Adrenal gland (tissue), 12 donors: ENCODE data around the gene PSMA5. TPM values are rescaled to one million over a fixed set of nuclear protein-coding genes. Genes with fewer than 3 reads are reported as not detected.

Experiments used
- DNase-seq, 7 donors: peaks; one replicate each; pipeline ENCODE4 v3.0.0-alpha.2; 2019 to 2020
- H3K27ac ChIP-seq, 5 donors: fragments of 200-600 bp; sonication (generic) in 4 of 5; 1 replicate in 3 of 5; 2 replicates in 2 of 5; pipeline versions ENCODE4 v1.5.1 to v1.8.0; 2016 to 2020; ENCODE audit warnings: mild to moderate bottlenecking in 1 of 5
- H3K27me3 ChIP-seq: fragments of 200-600 bp; 2 replicates; pipeline ENCODE4 v1.8.0; 2021
- H3K36me3 ChIP-seq, 2 donors: fragments of 200-600 bp; replicated peaks in 1 of 2; 1 replicate in 1 of 2; 2 replicates in 1 of 2; pipeline versions ENCODE4 v1.5.1 to v1.8.0; 2018 to 2022
- H3K4me1 ChIP-seq, 2 donors: fragments of 200-600 bp; replicated peaks in 1 of 2; 1 replicate in 1 of 2; 2 replicates in 1 of 2; pipeline versions ENCODE4 v1.5.1 to v1.8.0; 2018 to 2021
- H3K4me3 ChIP-seq, 4 donors: fragments of 200-600 bp; sonication (generic) in 3 of 4; one replicate each; pipeline ENCODE4 v1.5.1; 2016 to 2018
- H3K9me3 ChIP-seq, 3 donors: fragments of 200-600 bp; sonication (generic) in 1 of 3; replicated peaks in 1 of 3; 1 replicate in 2 of 3; 2 replicates in 1 of 3; pipeline versions ENCODE4 v1.5.1 to v1.8.0; 2016 to 2021
- POLR2A ChIP-seq, 2 donors: fragments of 450-650 bp; IDR thresholded peaks; one replicate each; pipeline ENCODE4 v1.6.1; 2017; ENCODE audit warnings: antibody characterized with exemption in 2 of 2, mild to moderate bottlenecking in 2 of 2, moderate library complexity in 1 of 2
- WGBS, 4 donors: extraction: QIAGEN DNeasy Blood & Tissue Kit in 2 of 4; methylation state at CpG; one replicate each; pipeline versions ENCODE4 v1.1.5 to v1.1.7; 2013 to 2017; 5-methylcytosine and 5-hydroxymethylcytosine counted together
- intact Hi-C, 2 donors: fragments of 100-400 bp; cut with DNase I; formaldehyde crosslinking; loops; one replicate each; pipeline versions ENCODE4 v1.14.1 to v1.15.0; 2022 to 2023
- polyA plus RNA-seq, 3 donors: library from polyadenylated mRNA; stranded (reverse); fragments of 200-250 nt in 2 of 3; fragments of 350-450 nt in 1 of 3; fragmentation: Illumina TruSeq in 1 of 3; extraction: RNeasy Lipid Tissue Mini Kit (QIAGEN cat#74804) in 1 of 3; gene quantifications; one replicate each; pipeline ENCODE4 v1.2.3, GENCODE V29; 2013 to 2014
- total RNA-seq, 9 donors: library from RNA; depleted of rRNA in 4 of 9; stranded (reverse); fragments of >200 nt in 4 of 9; fragments of 120-200 nt in 1 of 9; fragmentation: NEBNext Ultra II Directional in 1 of 9; extraction: Animal tissue kit (Norgen Biotek cat#: 25700) in 1 of 9; gene quantifications; one replicate each; pipeline versions ENCODE4 v1.1.0 to v1.2.4, GENCODE V29; 2013 to 2023
- TF ChIP-seq, protein P1 (sequence below), 6 experiments: fragments of 450-650 bp in 4 of 6; fragments of 200-600 bp in 2 of 6; sonication (generic) in 1 of 6; IDR thresholded peaks; 1 replicate in 5 of 6; 2 replicates in 1 of 6; pipeline versions ENCODE4 v1.5.1 to v1.8.0; 2016 to 2021; ENCODE audit warnings: antibody characterized with exemption in 6 of 6, mild to moderate bottlenecking in 2 of 6, moderate library complexity in 1 of 6
- donor health status: healthy with polysubstance abuse.
- donor health status: Bipolar disorder and iron deficiency.
- donor health status: DM: yes; HTN: yes; CAD: no.
- donor health status: DM: no; HTN: no; CAD: no.
- donor health status: DM: no; HTN: no; CAD: no.
- donor health status: DM: yes; HTN: yes; CAD: no.

The PSMA5 gene
- total and polyA plus RNA-seq, 12 donors: 22.8 to 187 (median 63.4) TPM

DNA sequence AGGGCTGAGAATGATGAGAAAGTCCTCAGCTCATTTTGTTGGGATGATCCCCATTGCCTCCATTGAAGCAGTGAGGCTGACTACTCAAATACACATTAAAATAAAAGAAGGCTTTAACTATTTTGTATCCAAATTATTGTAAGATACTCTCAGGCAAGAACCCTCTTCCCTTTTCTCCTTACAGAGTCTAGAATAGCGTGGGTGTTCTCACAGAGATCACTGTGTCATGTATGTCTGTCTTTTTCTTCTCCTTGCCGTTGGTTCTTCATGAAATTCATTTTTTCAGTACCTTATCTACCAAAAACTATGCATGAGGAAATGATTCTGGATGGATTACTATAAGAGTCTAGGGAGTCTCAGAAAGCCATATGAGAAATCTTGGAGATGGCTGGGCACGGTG is 58.6 kb downstream of the PSMA5 start:
- H3K4me1 ChIP-seq: peaks cover 0 to 22% of the 10 kb centered on the region in 2 donors
- no peak for DNase-seq
- no peaks in the 10 kb centered on the region for H3K27me3 ChIP-seq
- TF ChIP-seq, protein P1, sequence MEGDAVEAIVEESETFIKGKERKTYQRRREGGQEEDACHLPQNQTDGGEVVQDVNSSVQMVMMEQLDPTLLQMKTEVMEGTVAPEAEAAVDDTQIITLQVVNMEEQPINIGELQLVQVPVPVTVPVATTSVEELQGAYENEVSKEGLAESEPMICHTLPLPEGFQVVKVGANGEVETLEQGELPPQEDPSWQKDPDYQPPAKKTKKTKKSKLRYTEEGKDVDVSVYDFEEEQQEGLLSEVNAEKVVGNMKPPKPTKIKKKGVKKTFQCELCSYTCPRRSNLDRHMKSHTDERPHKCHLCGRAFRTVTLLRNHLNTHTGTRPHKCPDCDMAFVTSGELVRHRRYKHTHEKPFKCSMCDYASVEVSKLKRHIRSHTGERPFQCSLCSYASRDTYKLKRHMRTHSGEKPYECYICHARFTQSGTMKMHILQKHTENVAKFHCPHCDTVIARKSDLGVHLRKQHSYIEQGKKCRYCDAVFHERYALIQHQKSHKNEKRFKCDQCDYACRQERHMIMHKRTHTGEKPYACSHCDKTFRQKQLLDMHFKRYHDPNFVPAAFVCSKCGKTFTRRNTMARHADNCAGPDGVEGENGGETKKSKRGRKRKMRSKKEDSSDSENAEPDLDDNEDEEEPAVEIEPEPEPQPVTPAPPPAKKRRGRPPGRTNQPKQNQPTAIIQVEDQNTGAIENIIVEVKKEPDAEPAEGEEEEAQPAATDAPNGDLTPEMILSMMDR (IDR thresholded peaks at IDR 0.05): no peak
- TF ChIP-seq POLR2A (IDR thresholded peaks at IDR 0.05): no peak
- no peaks in the 10 kb centered on the region for H3K9me3 ChIP-seq
- no peak overlapping the region for H3K27ac ChIP-seq
- H3K36me3 ChIP-seq: peaks cover 0 to 8% of the 10 kb centered on the region in 2 donors
- H3K4me3 ChIP-seq: no peak overlapping the region
- 92 to 97% (median 94%) methylated on average over 3 of the region's 3 CpGs for WGBS, 4 donors
- intact Hi-C loops: no loop called here

DNA sequence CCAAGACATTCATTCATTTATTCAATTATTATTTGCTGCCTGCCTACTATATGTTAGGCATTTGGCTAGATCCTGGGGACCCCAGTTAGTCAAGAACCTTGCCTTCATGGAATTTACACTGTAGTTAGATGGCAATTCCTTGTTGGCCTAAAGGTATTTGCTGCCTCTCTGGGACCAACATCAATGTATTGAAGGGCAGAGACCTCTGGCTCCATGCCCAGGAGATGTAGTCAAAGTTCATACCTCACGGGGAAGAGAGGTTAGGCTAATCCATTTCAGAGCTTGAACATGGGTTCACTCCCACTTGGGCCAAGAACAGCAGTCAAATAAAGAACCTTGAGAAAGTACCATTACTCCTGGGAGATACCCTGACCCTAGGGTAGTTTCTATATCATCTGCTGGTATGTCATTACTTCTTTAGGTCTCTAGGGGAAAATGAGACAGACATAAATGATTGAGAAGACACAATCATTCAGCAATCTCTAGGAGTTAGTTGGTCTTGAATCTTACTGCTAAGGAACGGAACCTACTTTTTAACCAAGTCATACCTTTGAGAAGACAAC is 60.5 kb downstream of the PSMA5 start:
- Histone ChIP-seq H3K4me1 (peaks cover 0 to 17% of the 10 kb centered on the region in 2 donors), H3K36me3 (peaks cover 0 to 8% of the 10 kb centered on the region in 2 donors), H3K27ac (no peak overlapping the region), H3K9me3 (no peaks in the 10 kb centered on the region), H3K4me3 (no peak overlapping the region), H3K27me3 (no peaks in the 10 kb centered on the region)
- 79 to 100% (median 85%) methylated on average over 2 of the region's 2 CpGs for WGBS, 4 donors
- intact Hi-C loops: no loop called here
- no peak for TF ChIP-seq POLR2A (IDR thresholded peaks at IDR 0.05)
- TF ChIP-seq, protein P1 (IDR thresholded peaks at IDR 0.05): no peak
- no peak for DNase-seq

DNA sequence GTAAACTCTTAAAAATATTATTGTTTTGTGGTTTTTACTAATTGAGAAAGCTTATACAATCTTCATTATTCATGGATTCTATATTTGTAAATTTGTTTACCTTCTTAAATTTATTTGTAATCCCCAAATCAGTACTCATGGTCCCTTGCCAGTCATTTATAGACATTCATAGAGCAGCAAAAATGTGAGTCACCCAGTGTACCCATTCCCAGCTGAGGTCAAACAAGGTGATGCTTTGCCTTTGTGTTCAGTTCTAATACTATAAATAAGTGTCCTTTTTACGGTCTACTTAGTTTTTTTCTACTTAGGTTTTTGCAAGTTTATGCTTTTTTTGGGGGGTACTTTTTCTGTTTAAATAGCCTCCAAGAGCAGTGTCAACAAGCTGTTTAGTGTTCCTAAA is 64.6 kb downstream of the PSMA5 start:
- Histone ChIP-seq H3K9me3 (no peaks in the 10 kb centered on the region), H3K36me3 (peaks cover 0 to 4% of the 10 kb centered on the region in 2 donors), H3K27me3 (no peaks in the 10 kb centered on the region), H3K4me3 (no peak overlapping the region), H3K4me1 (peaks cover 0 to 18% of the 10 kb centered on the region in 2 donors), H3K27ac (no peak overlapping the region)
- 21 to 42% (median 30%) methylated on average over 1 of the region's 1 CpG for WGBS, 4 donors
- TF ChIP-seq POLR2A (IDR thresholded peaks at IDR 0.05): no peak
- TF ChIP-seq, protein P1 (IDR thresholded peaks at IDR 0.05): no peak
- no peak for DNase-seq
- intact Hi-C loops: no loop called here

DNA sequence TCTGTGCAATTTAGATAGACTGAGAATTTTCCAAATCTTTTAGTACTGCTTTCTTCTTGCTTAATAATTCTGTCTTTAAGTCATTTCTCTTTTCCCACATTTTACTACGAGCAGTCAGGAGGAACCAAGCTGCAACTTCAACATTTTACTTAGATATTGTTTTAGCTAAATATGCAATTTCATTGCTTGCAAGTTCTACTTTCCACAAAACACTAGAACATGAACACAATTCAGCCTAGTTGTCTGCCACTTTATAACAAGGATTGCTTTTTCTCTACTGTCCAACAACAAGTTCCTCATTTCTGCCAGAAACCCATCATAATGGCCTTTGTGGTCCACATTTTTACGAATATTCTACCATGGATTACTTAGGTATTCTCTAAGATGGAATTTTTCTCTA is 65.2 kb downstream of the PSMA5 start:
- WGBS, 4 donors: 78 to 80% (median 79%) methylated on average over 2 of the region's 2 CpGs
- H3K27me3 ChIP-seq: no peaks in the 10 kb centered on the region
- H3K36me3 ChIP-seq: no peaks in the 10 kb centered on the region
- TF ChIP-seq, protein P1 (IDR thresholded peaks at IDR 0.05): no peak
- TF ChIP-seq POLR2A (IDR thresholded peaks at IDR 0.05): no peak
- no peak for DNase-seq
- H3K9me3 ChIP-seq: no peaks in the 10 kb centered on the region
- intact Hi-C loops: no loop called here
- no peak overlapping the region for H3K4me3 ChIP-seq
- H3K4me1 ChIP-seq: peaks cover 0 to 18% of the 10 kb centered on the region in 2 donors
- no peak overlapping the region for H3K27ac ChIP-seq
